Common myeloid progenitor, CD34-positive (primary cell): Measurements from ENCODE around the gene ARHGAP42.

ENCODE experiments used
- CTCF ChIA-PET: fragments of 350-600 bp; sonication (Branson Sonifier 250); formaldehyde crosslinking; loops from one replicate; lab custom pipeline; 2021; ENCODE audit warnings: antibody characterized with exemption; lab: Charles Lee
- POLR2A ChIA-PET: fragments of 350-600 bp; sonication (Branson Sonifier 250); formaldehyde crosslinking; loops from one replicate; lab custom pipeline; 2021; ENCODE audit warnings: antibody characterized with exemption; lab: Charles Lee
- DNase-seq, 3 donors: peaks; one replicate each; pipeline versions ENCODE4 v3.0.0 to v3.0.0-alpha.2; 2013
- H3K27ac ChIP-seq, 2 experiments: 1 replicate in 1 of 2; 2 replicates in 1 of 2; pipeline ENCODE4 v1.7.0; 2013; ENCODE audit warnings: inconsistent platforms in 2 of 2, low read length in 2 of 2, mild to moderate bottlenecking in 2 of 2, low read depth in 1 of 2, moderate library complexity in 1 of 2; ENCODE audit not compliant: severe bottlenecking in 2 of 2, insufficient read depth in 1 of 2, poor library complexity in 1 of 2
- H3K27me3 ChIP-seq, 5 experiments: replicated peaks in 2 of 5; 1 replicate in 3 of 5; 2 replicates in 2 of 5; pipeline versions ENCODE4 v1.6.1 to v1.7.0; 2013; ENCODE audit warnings: low read length in 4 of 5, mild to moderate bottlenecking in 2 of 5, moderate library complexity in 2 of 5, inconsistent platforms in 1 of 5; ENCODE audit not compliant: insufficient read depth in 5 of 5, control insufficient read depth in 4 of 5
- H3K36me3 ChIP-seq, 4 experiments: 1 replicate in 2 of 4; 2 replicates in 2 of 4; pipeline versions ENCODE4 v1.6.1 to v1.7.0; 2013; ENCODE audit warnings: low read length in 3 of 4, control low read depth in 1 of 4, mild to moderate bottlenecking in 1 of 4; ENCODE audit not compliant: control insufficient read depth in 4 of 4, insufficient read depth in 4 of 4
- H3K4me1 ChIP-seq, 4 experiments: 1 replicate in 3 of 4; 2 replicates in 1 of 4; pipeline versions ENCODE4 v1.6.1 to v1.7.1; 2013; ENCODE audit warnings: low read length in 3 of 4, mild to moderate bottlenecking in 3 of 4, control low read depth in 1 of 4, inconsistent platforms in 1 of 4, moderate library complexity in 1 of 4; ENCODE audit not compliant: control insufficient read depth in 4 of 4, insufficient read depth in 4 of 4; ENCODE audit errors: control extremely low read depth in 1 of 4
- H3K4me3 ChIP-seq, 7 experiments: 1 replicate in 4 of 7; 2 replicates in 3 of 7; pipeline versions ENCODE4 v1.5.1 to v1.7.0; 2013; ENCODE audit warnings: mild to moderate bottlenecking in 7 of 7, low read length in 6 of 7, moderate library complexity in 6 of 7, inconsistent platforms in 2 of 7, low read depth in 2 of 7, control low read depth in 1 of 7; ENCODE audit not compliant: insufficient read depth in 4 of 7, control insufficient read depth in 1 of 7; ENCODE audit errors: extremely low read depth in 1 of 7
- H3K9me3 ChIP-seq, 5 experiments: 1 replicate in 4 of 5; 2 replicates in 1 of 5; pipeline versions ENCODE4 v1.6.1 to v1.7.1; 2013; ENCODE audit warnings: low read length in 4 of 5, mild to moderate bottlenecking in 2 of 5, inconsistent platforms in 1 of 5, low read depth in 1 of 5, moderate library complexity in 1 of 5; ENCODE audit not compliant: control insufficient read depth in 4 of 5, insufficient read depth in 2 of 5; ENCODE audit errors: control extremely low read depth in 1 of 5
- WGBS: methylation state at CpG from one replicate; pipeline ENCODE4 v1.1.5; 2013; ENCODE audit not compliant: insufficient coverage; 5-methylcytosine and 5-hydroxymethylcytosine counted together

Gene ARHGAP42

GRCh38 chr11:100994966-100995365 is 307.9 kb downstream of the ARHGAP42 start:
- DNase-seq: no peak
- Histone ChIP-seq H3K36me3 (no peaks in the 10 kb centered on the region), H3K27ac (no peak overlapping the region), H3K27me3 (no peaks in the 10 kb centered on the region), H3K4me1 (no peaks in the 10 kb centered on the region), H3K4me3 (no peak overlapping the region), H3K9me3 (no peaks in the 10 kb centered on the region)
- WGBS: no CpG with 5 or more reads among the region's 2 CpGs
- POLR2A ChIA-PET: no interaction called here
- CTCF ChIA-PET: no interaction called here

- 100% methylated on average over 1 of the region's 1 CpG for WGBS
- ChIA-PET POLR2A (no interaction called here), CTCF (no interaction called here)
- H3K4me3 ChIP-seq: no peak overlapping the region
- H3K36me3 ChIP-seq: no peaks in the 10 kb centered on the region
- H3K9me3 ChIP-seq: no peaks in the 10 kb centered on the region
- no peaks in the 10 kb centered on the region for H3K4me1 ChIP-seq
- DNase-seq: no peak
- H3K27ac ChIP-seq: no peak overlapping the region
- H3K27me3 ChIP-seq: no peaks in the 10 kb centered on the region
These were observed 312.7 kb downstream of the ARHGAP42 start for GRCh38 chr11:100999756-101000155.

GRCh38 chr11:101003468-101003867 is 316.4 kb downstream of the ARHGAP42 start:
- Histone ChIP-seq H3K4me1 (no peaks in the 10 kb centered on the region), H3K4me3 (no peak overlapping the region), H3K9me3 (no peaks in the 10 kb centered on the region), H3K27me3 (no peaks in the 10 kb centered on the region), H3K36me3 (no peaks in the 10 kb centered on the region), H3K27ac (no peak overlapping the region)
- WGBS: 94% methylated on average over 3 of the region's 4 CpGs
- DNase-seq: no peak
- POLR2A ChIA-PET: no interaction called here
- CTCF ChIA-PET: no interaction called here

- no peak for DNase-seq
- Histone ChIP-seq H3K27ac (no peak overlapping the region), H3K4me1 (no peaks in the 10 kb centered on the region), H3K36me3 (no peaks in the 10 kb centered on the region), H3K27me3 (no peaks in the 10 kb centered on the region), H3K9me3 (no peaks in the 10 kb centered on the region), H3K4me3 (no peak overlapping the region)
- CTCF ChIA-PET: no interaction called here
- POLR2A ChIA-PET: no interaction called here
- WGBS: 100% methylated on average over 1 of the region's 1 CpG
These were observed 322.0 kb downstream of the ARHGAP42 start for GRCh38 chr11:101008961-101009689.

- ChIA-PET POLR2A (no interaction called here), CTCF (no interaction called here)
- H3K4me1 ChIP-seq: no peaks in the 10 kb centered on the region
- H3K9me3 ChIP-seq: no peaks in the 10 kb centered on the region
- H3K4me3 ChIP-seq: no peak overlapping the region
- WGBS: no CpG with 5 or more reads among the region's 2 CpGs
- no peak overlapping the region for H3K27ac ChIP-seq
- no peaks in the 10 kb centered on the region for H3K36me3 ChIP-seq
- H3K27me3 ChIP-seq: no peaks in the 10 kb centered on the region
- no peak for DNase-seq
These were observed 322.6 kb downstream of the ARHGAP42 start for GRCh38 chr11:101009690-101010055.

- no peak overlapping the region for H3K27ac ChIP-seq
- H3K36me3 ChIP-seq: no peaks in the 10 kb centered on the region
- H3K9me3 ChIP-seq: no peaks in the 10 kb centered on the region
- POLR2A ChIA-PET: no interaction called here
- no peak for DNase-seq
- no peaks in the 10 kb centered on the region for H3K4me1 ChIP-seq
- no peaks in the 10 kb centered on the region for H3K27me3 ChIP-seq
- CTCF ChIA-PET: no interaction called here
- H3K4me3 ChIP-seq: no peak overlapping the region
- WGBS: 100% methylated on average over 3 of the region's 5 CpGs
These were observed 323.8 kb downstream of the ARHGAP42 start for GRCh38 chr11:101010899-101011298.

GRCh38 chr11:101011881-101012280 is 324.8 kb downstream of the ARHGAP42 start:
- POLR2A ChIA-PET: no interaction called here
- WGBS: 100% methylated on average over 1 of the region's 5 CpGs

More at GRCh38 chr11:101011881-101012280, 324.8 kb downstream of the ARHGAP42 start:
- no peaks in the 10 kb centered on the region for H3K9me3 ChIP-seq
- H3K27me3 ChIP-seq: no peaks in the 10 kb centered on the region
- H3K4me3 ChIP-seq: no peak overlapping the region
- H3K4me1 ChIP-seq: no peaks in the 10 kb centered on the region
- CTCF ChIA-PET: no interaction called here
- no peak overlapping the region for H3K27ac ChIP-seq
- no peaks in the 10 kb centered on the region for H3K36me3 ChIP-seq
- DNase-seq: no peak
